K562 (cell line): ENCODE data around the gene SLC27A6. TPM values are rescaled to one million over a fixed set of nuclear protein-coding genes. Genes with fewer than 3 reads are reported as not detected.

Source experiments
- ARID3A ChIP-seq: IDR thresholded peaks from 2 replicates; pipeline ENCODE4 v1.6.1; 2012; ENCODE audit warnings: low read depth, low read length, improper control_type of control experiment, borderline replicate concordance
- ATF6 ChIP-seq: sonication (generic); formaldehyde crosslinking; IDR thresholded peaks from 2 replicates; pipeline ENCODE4 v1.4.0; 2020; ENCODE audit warnings: mild to moderate bottlenecking, missing genetic modification reagents
- CBFA2T2 ChIP-seq: fragments of 450-650 bp; conservative IDR thresholded peaks from 2 replicates; pipeline ENCODE4 v1.6.1; 2017; ENCODE audit warnings: mild to moderate bottlenecking
- CBX3 ChIP-seq, 2 experiments: IDR thresholded peaks; 1 replicate in 1 of 2; 2 replicates in 1 of 2; pipeline ENCODE4 v1.6.1; 2012; ENCODE audit warnings: inconsistent platforms in 2 of 2, low read length in 2 of 2, borderline replicate concordance in 1 of 2, control low read depth in 1 of 2
- E2F1 ChIP-seq: sonication (generic); formaldehyde crosslinking; IDR thresholded peaks from 2 replicates; pipeline ENCODE4 v1.8.1; 2023; ENCODE audit warnings: mild to moderate bottlenecking, missing genetic modification reagents, moderate library complexity
- KLF1 ChIP-seq: fragments of 450-650 bp; IDR thresholded peaks from 2 replicates; pipeline ENCODE4 v1.6.1; 2016; ENCODE audit warnings: missing genetic modification characterization, missing compliant biosample characterization
- MECOM ChIP-seq: fragments of 250-450 bp; sonication (Bioruptor Pico); IDR thresholded peaks from 2 replicates; pipeline ENCODE4 v1.8.0; 2022; ENCODE audit warnings: inconsistent platforms
- MED1 ChIP-seq: sonication (generic); formaldehyde crosslinking; IDR thresholded peaks from 2 replicates; pipeline ENCODE4 v1.8.1; 2023; ENCODE audit warnings: missing genetic modification reagents, borderline replicate concordance
- MEIS2 ChIP-seq: fragments of 450-650 bp; IDR thresholded peaks from 2 replicates; pipeline ENCODE4 v1.6.1; 2014; ENCODE audit warnings: mild to moderate bottlenecking; ENCODE audit not compliant: partially characterized antibody
- NR1H2 ChIP-seq: sonication (generic); formaldehyde crosslinking; IDR thresholded peaks from 2 replicates; pipeline ENCODE4 v1.4.0; 2020; ENCODE audit warnings: mild to moderate bottlenecking, missing genetic modification reagents
- POLR2AphosphoS2 ChIP-seq: IDR thresholded peaks from 2 replicates; pipeline ENCODE4 v1.6.1; 2012; ENCODE audit warnings: low read length, improper control_type of control experiment
- RNF219 ChIP-seq: fragments of 250-450 bp; sonication (Bioruptor Pico); IDR thresholded peaks from 2 replicates; pipeline ENCODE4 v1.5.0; 2022; ENCODE audit warnings: mild to moderate bottlenecking
- SFPQ ChIP-seq: fragments of 200-400 bp; formaldehyde crosslinking; IDR thresholded peaks from 2 replicates; pipeline ENCODE4 v1.6.1; 2017; ENCODE audit warnings: mild to moderate bottlenecking, low read depth, low read length, moderate library complexity
- SMARCA4 ChIP-seq: fragments of 450-650 bp; IDR thresholded peaks from 2 replicates; pipeline ENCODE4 v1.6.1; 2016
- TCF7L2 ChIP-seq: fragments of 150-350 bp; IDR thresholded peaks from 2 replicates; pipeline ENCODE4 v1.6.1; 2016; ENCODE audit warnings: low read depth, mild to moderate bottlenecking, low read length, moderate library complexity
- TEAD4 ChIP-seq, 2 experiments: sonication (generic) in 1 of 2; formaldehyde crosslinking in 1 of 2; IDR thresholded peaks; 2 replicates each; pipeline versions ENCODE4 v1.6.1 to v1.8.0; 2012 to 2022; ENCODE audit warnings: borderline replicate concordance in 1 of 2, inconsistent platforms in 1 of 2, low read length in 1 of 2, mild to moderate bottlenecking in 1 of 2, missing genetic modification reagents in 1 of 2
- ZBTB26 ChIP-seq: fragments of 450-650 bp; formaldehyde crosslinking; IDR thresholded peaks from 2 replicates; pipeline ENCODE4 v1.4.0; 2022; ENCODE audit warnings: missing genetic modification characterization
- ZNF347 ChIP-seq: fragments of 450-650 bp; formaldehyde crosslinking; IDR thresholded peaks from 2 replicates; pipeline ENCODE4 v1.4.0; 2020; ENCODE audit warnings: low read depth, mild to moderate bottlenecking, moderate library complexity
- polyA plus RNA-seq, 8 experiments: library from polyadenylated mRNA; depleted of rRNA in 4 of 8; stranded (reverse) in 5 of 8; unstranded in 3 of 8; fragments of >200 nt; fragmentation: Nextera tagmentation in 2 of 8; fragmentation: Illumina TruSeq in 1 of 8; extraction: Ambion mirVana in 2 of 8; extraction: Trizol in 1 of 8; gene quantifications; 2 replicates each; pipeline versions ENCODE4 v1.2.1 to v1.2.3, GENCODE V29; 2011 to 2014; ENCODE audit warnings: inconsistent platforms in 1 of 8, missing spikeins in 1 of 8
- total RNA-seq, 7 experiments: library from RNA; depleted of rRNA in 6 of 7; stranded (reverse); fragments of >200 nt in 6 of 7; fragmentation: Illumina TruSeq in 2 of 7; extraction: Trizol in 2 of 7; gene quantifications; 2 replicates each; pipeline versions ENCODE4 v1.2.1 to v1.2.3, GENCODE V29; 2011 to 2021; ENCODE audit warnings: low replicate concordance in 1 of 7

Gene SLC27A6
- total and polyA plus RNA-seq, 9 of the 15 experiments (the other 6 are each of a cell fraction or from before 2014, with no cell fraction given) = 0.56 to 1.9 (median 1.2) TPM

- TF ChIP-seq POLR2AphosphoS2 (no peak), ARID3A (no peak), SFPQ (no peak), SMARCA4 (peak; percentile 40; the same call in 1 of the 2 replicates), NR1H2 (CRISPR knock-in tag) (no peak), TEAD4 (IDR thresholded peaks at IDR 0.05; ENCODE audit: low read length) (peak; percentile 78), TEAD4 (CRISPR knock-in tag; IDR thresholded peaks at IDR 0.05; ENCODE audit: borderline replicate concordance) (no peak), KLF1 (no peak), ZNF347 (CRISPR knock-in tag) (no peak), E2F1 (CRISPR knock-in tag) (no peak), CBFA2T2 (peak; percentile 53), CBX3 (IDR thresholded peaks at IDR 0.05; ENCODE audit: borderline replicate concordance in 1 of 2, low read length in 2 of 2) (no peak), ATF6 (no peak), TCF7L2 (no peak), MEIS2 (peak; percentile 81), ZBTB26 (no peak), MECOM (CRISPR knock-in tag) (peak; percentile 65; the same call in 1 of the 2 replicates), RNF219 (CRISPR knock-in tag) (no peak), MED1 (CRISPR knock-in tag) (no peak)
Observed at GRCh38 chr5:129018837-129019236, 53.5 kb downstream of the SLC27A6 start (continued).
